HCT116 (cell line): ENCODE data around the gene AHCTF1. TPM values are rescaled to one million over a fixed set of nuclear protein-coding genes. Genes with fewer than 3 reads are reported as not detected.

Source experiments
- ATAC-seq: fragments of 200-7000 bp; cut with Tn5 transposase; 2 replicates; pipeline ENCODE4 v1.9.1; 2020; ENCODE audit warnings: mild to moderate bottlenecking, moderate library complexity
- BruUV-seq: library from RNA; stranded (reverse); fragments of 400-500 nt; replicated peaks from 2 replicates; lab custom pipeline; 2021; lab: Mats Ljungman, UMichigan
- CTCF ChIA-PET: fragments of 300-600 bp; sonication (Branson Sonifier 250); formaldehyde crosslinking; loops from one replicate; lab custom pipeline; 2021; ENCODE audit warnings: antibody characterized with exemption; lab: Charles Lee
- POLR2A ChIA-PET: fragments of 300-600, 350-600 bp; sonication (Branson Sonifier 250); formaldehyde crosslinking; loops from one replicate; lab custom pipeline; 2021; ENCODE audit warnings: antibody characterized with exemption; lab: Charles Lee
- RAD21 ChIA-PET, 2 experiments: fragments of 300-600 bp; sonication (Branson Sonifier 250); formaldehyde crosslinking; loops; one replicate each; lab custom pipeline; 2023; ENCODE audit warnings: low total read pairs in 2 of 2; ENCODE audit not compliant: uncharacterized antibody in 2 of 2, unreplicated experiment in 2 of 2, low non-redundant PET in 1 of 2; lab: Charles Lee
- DNase-seq: peaks from one replicate; pipeline ENCODE4 v3.0.0-alpha.2; 2010; ENCODE audit warnings: low read depth, low spot score
- H2AFZ ChIP-seq: fragments of 200-600 bp; shearing (Covaris generic), sonication (generic); 2 replicates; pipeline ENCODE4 v1.6.1; 2017; ENCODE audit warnings: low read depth, mixed run types, mixed read lengths, antibody characterized with exemption, low read length; ENCODE audit not compliant: poor library complexity, severe bottlenecking
- H3K27ac ChIP-seq: 2 replicates; pipeline ENCODE4 v1.5.1; 2012; ENCODE audit warnings: low read depth, low read length
- H3K27me3 ChIP-seq: fragments of 200-600 bp; sonication (generic); 2 replicates; pipeline ENCODE4 v1.6.1; 2016; ENCODE audit warnings: mixed run types, low read length, mixed read lengths; ENCODE audit not compliant: insufficient read depth
- H3K36me3 ChIP-seq, 2 experiments: fragments of 200-500 bp in 1 of 2; fragments of 200-600 bp in 1 of 2; sonication (Bioruptor generic) in 1 of 2; sonication (generic) in 1 of 2; 2 replicates each; pipeline versions ENCODE4 v1.5.1 to v1.6.1; 2014 to 2016; ENCODE audit warnings: low read length in 2 of 2, inconsistent platforms in 1 of 2, mixed read lengths in 1 of 2, mixed run types in 1 of 2; ENCODE audit not compliant: insufficient read depth in 2 of 2, control insufficient read depth in 1 of 2
- H3K4me1 ChIP-seq, 2 experiments: fragments of 200-600 bp in 1 of 2; sonication (generic) in 1 of 2; 2 replicates each; pipeline versions ENCODE4 v1.5.1 to v1.6.1; 2012 to 2017; ENCODE audit warnings: low read length in 2 of 2, inconsistent platforms in 1 of 2, mild to moderate bottlenecking in 1 of 2, mixed read lengths in 1 of 2, mixed run types in 1 of 2, moderate library complexity in 1 of 2; ENCODE audit not compliant: insufficient read depth in 2 of 2, control insufficient read depth in 1 of 2
- H3K4me2 ChIP-seq: fragments of 200-600 bp; sonication (generic); 2 replicates; pipeline ENCODE4 v1.6.1; 2017; ENCODE audit warnings: mixed run types, low read length, mixed read lengths
- H3K4me3 ChIP-seq, 2 experiments: fragments of 200-600 bp in 1 of 2; sonication (generic) in 1 of 2; replicated peaks in 1 of 2; 2 replicates each; pipeline ENCODE4 v1.5.1; 2011 to 2016; ENCODE audit warnings: low read length in 2 of 2, control low read depth in 1 of 2, low read depth in 1 of 2, mild to moderate bottlenecking in 1 of 2, mixed read lengths in 1 of 2, mixed run types in 1 of 2
- H3K79me2 ChIP-seq: fragments of 200-600 bp; sonication (generic); 2 replicates; pipeline ENCODE4 v1.6.1; 2017; ENCODE audit warnings: mild to moderate bottlenecking, mixed run types, low read length, moderate library complexity, mixed read lengths; ENCODE audit not compliant: insufficient read depth
- H3K9ac ChIP-seq: fragments of 200-600 bp; sonication (generic); 2 replicates; pipeline ENCODE4 v1.6.1; 2016; ENCODE audit warnings: low read length, mixed read lengths
- H3K9me2 ChIP-seq: fragments of 200-600 bp; sonication (generic), shearing (Covaris generic); 2 replicates; pipeline ENCODE4 v1.6.1; 2017; ENCODE audit warnings: mixed run types, mild to moderate bottlenecking, moderate library complexity; ENCODE audit not compliant: insufficient read depth
- H3K9me3 ChIP-seq, 2 experiments: fragments of 200-500 bp in 1 of 2; fragments of 200-600 bp in 1 of 2; sonication (Bioruptor generic) in 1 of 2; sonication (generic) in 1 of 2; 2 replicates each; pipeline ENCODE4 v1.6.1; 2014 to 2017; ENCODE audit warnings: low read length in 2 of 2, mixed read lengths in 2 of 2, inconsistent platforms in 1 of 2, low read depth in 1 of 2, mild to moderate bottlenecking in 1 of 2, mixed run types in 1 of 2, moderate library complexity in 1 of 2; ENCODE audit not compliant: control insufficient read depth in 1 of 2, insufficient read depth in 1 of 2
- H4K20me1 ChIP-seq: fragments of 200-600 bp; sonication (generic), shearing (Covaris generic); 2 replicates; pipeline ENCODE4 v1.6.1; 2017; ENCODE audit warnings: mixed run types, mild to moderate bottlenecking, moderate library complexity; ENCODE audit not compliant: insufficient read depth
- CEBPB ChIP-seq: IDR thresholded peaks from 2 replicates; pipeline ENCODE4 v1.6.1; 2012; ENCODE audit warnings: low read depth
- CTCF ChIP-seq, 3 experiments: fragments of 200-600 bp in 1 of 3; sonication (generic) in 1 of 3; IDR thresholded peaks in 2 of 3; conservative IDR thresholded peaks in 1 of 3; 2 replicates each; pipeline ENCODE4 v1.5.1; 2012 to 2017; ENCODE audit warnings: low read depth in 2 of 3, low read length in 2 of 3, antibody characterized with exemption in 1 of 3, borderline replicate concordance in 1 of 3, control low read depth in 1 of 3, mild to moderate bottlenecking in 1 of 3, mixed read lengths in 1 of 3, mixed run types in 1 of 3, moderate library complexity in 1 of 3; ENCODE audit not compliant: insufficient read depth in 1 of 3
- EGR1 ChIP-seq: IDR thresholded peaks from 2 replicates; pipeline ENCODE4 v1.6.1; 2012; ENCODE audit warnings: low read depth
- ELF1 ChIP-seq: IDR thresholded peaks from 2 replicates; pipeline ENCODE4 v1.6.1; 2012; ENCODE audit warnings: low read depth, borderline replicate concordance
- EZH2 ChIP-seq: fragments of 200-600 bp; sonication (generic); IDR thresholded peaks from 2 replicates; pipeline ENCODE4 v1.6.1; 2017; ENCODE audit warnings: antibody characterized with exemption, mixed run types
- EZH2phosphoT487 ChIP-seq: fragments of 200-600 bp; IDR thresholded peaks from 2 replicates; pipeline ENCODE4 v1.6.1; 2018; ENCODE audit warnings: antibody characterized with exemption, borderline replicate concordance
- FOSL1 ChIP-seq: IDR thresholded peaks from 2 replicates; pipeline ENCODE4 v1.6.1; 2012; ENCODE audit warnings: low read depth
- JUND ChIP-seq: IDR thresholded peaks from 2 replicates; pipeline ENCODE4 v1.6.1; 2012
- POLR2AphosphoS5 ChIP-seq: IDR thresholded peaks from 2 replicates; pipeline ENCODE4 v1.6.1; 2011; ENCODE audit warnings: mild to moderate bottlenecking, low read depth, low read length, moderate library complexity
- REST ChIP-seq: IDR thresholded peaks from 2 replicates; pipeline ENCODE4 v1.6.1; 2012; ENCODE audit warnings: low read depth
- SIN3A ChIP-seq: IDR thresholded peaks from 2 replicates; pipeline ENCODE4 v1.6.1; 2012; ENCODE audit warnings: low read depth
- SP1 ChIP-seq: IDR thresholded peaks from 2 replicates; pipeline ENCODE4 v1.6.1; 2012; ENCODE audit warnings: low read depth
- SRF ChIP-seq: IDR thresholded peaks from 2 replicates; pipeline ENCODE4 v1.6.1; 2012; ENCODE audit warnings: low read depth
- TCF7L2 ChIP-seq: IDR thresholded peaks from 2 replicates; pipeline ENCODE4 v1.7.0; 2011; ENCODE audit warnings: borderline replicate concordance, inconsistent platforms; ENCODE audit not compliant: insufficient read depth, insufficient read length; ENCODE audit errors: extremely low read depth
- YY1 ChIP-seq: IDR thresholded peaks from 2 replicates; pipeline ENCODE4 v1.6.1; 2011; ENCODE audit warnings: low read length, low read depth, moderate library complexity, mild to moderate bottlenecking; ENCODE audit not compliant: insufficient replicate concordance; ENCODE audit errors: extremely low read depth
- ZBTB33 ChIP-seq: IDR thresholded peaks from 2 replicates; pipeline ENCODE4 v1.6.1; 2011; ENCODE audit warnings: mild to moderate bottlenecking, low read length, moderate library complexity; ENCODE audit not compliant: insufficient replicate concordance; ENCODE audit errors: extremely low read depth
- ZNF274 ChIP-seq: fragments of 200-500 bp; sonication (Bioruptor generic); IDR thresholded peaks from 2 replicates; pipeline ENCODE4 v1.6.1; 2014; ENCODE audit warnings: mild to moderate bottlenecking, low read depth, low read length, inconsistent platforms
- intact Hi-C: fragments of 100-400 bp; cut with micrococcal nuclease; formaldehyde crosslinking; loops from 2 replicates; pipeline ENCODE4 v1.10.0; 2022
- total RNA-seq: library from RNA; stranded (reverse); gene quantifications from one replicate; pipeline ENCODE4 v1.2.1, GENCODE V29; 2021; ENCODE audit not compliant: unreplicated experiment

Gene AHCTF1
- total RNA-seq, 1 experiment from 2014 or later = 56.2 TPM

- no peaks in the 10 kb centered on the region for H3K9me2 ChIP-seq
- no peaks in the 10 kb centered on the region for H3K27me3 ChIP-seq
- ChIA-PET CTCF (no interaction called here), POLR2A (no interaction called here), RAD21 (no interaction called here)
- TF ChIP-seq SP1 = no peak
- no peak for TF ChIP-seq EZH2
- no peak for TF ChIP-seq CEBPB
- no peak for TF ChIP-seq POLR2AphosphoS5
- TF ChIP-seq TCF7L2 = no peak
- no peak for TF ChIP-seq SIN3A
- no peak for TF ChIP-seq ZBTB33
- no peak for TF ChIP-seq FOSL1
- TF ChIP-seq JUND = no peak
- no peak for TF ChIP-seq EGR1
- no peak for TF ChIP-seq ELF1
- no peak for TF ChIP-seq REST
- no peak for TF ChIP-seq EZH2phosphoT487
- TF ChIP-seq YY1 = no peak
- TF ChIP-seq ZNF274 = no peak
- no peak for TF ChIP-seq SRF
- TF ChIP-seq CTCF (IDR thresholded peaks at IDR 0.05 in 2 of 3, conservative IDR thresholded peaks at IDR 0.05 in 1 of 3; ENCODE audit: borderline replicate concordance in 1 of 3, insufficient read depth in 1 of 3, low read depth in 2 of 3, low read length in 2 of 3) = no peak
- H3K27ac ChIP-seq = no peak overlapping the region
- H3K4me2 ChIP-seq = no peak overlapping the region
- H3K36me3 ChIP-seq = no peaks in the 10 kb centered on the region
- no peak for DNase-seq
- no peak overlapping the region for H3K4me3 ChIP-seq
- H3K4me1 ChIP-seq = no peaks in the 10 kb centered on the region
- no TSS peak for BruUV-seq
- no peak overlapping the region for H3K9ac ChIP-seq
- H3K79me2 ChIP-seq = no peaks in the 10 kb centered on the region
- H3K9me3 ChIP-seq = no peaks in the 10 kb centered on the region
- intact Hi-C loops = no loop called here
- H4K20me1 ChIP-seq = no peaks in the 10 kb centered on the region
- ATAC-seq = no peak
- no peak overlapping the region for H2AFZ ChIP-seq
These were observed 18.2 kb upstream of the AHCTF1 start for GRCh38 chr1:246949956-246950355.
